Measurements from ENCODE around the gene MED16. TPM values are rescaled to one million over a fixed set of nuclear protein-coding genes. Genes with fewer than 3 reads are reported as not detected.

MED16 gene
- total RNA-seq, 2 experiments from 2014 or later = 19.1 to 54.3 TPM

GRCh38 chr19:868458-869244, 24.3 kb downstream of the MED16 start:
- Histone ChIP-seq H3K4me2 (ENCODE audit: low read length) (no peak overlapping the region), H3K9me2 (ENCODE audit: insufficient read depth, low read length) (no peaks in the 10 kb centered on the region), H3K9me3 (ENCODE audit: low read length) (no peaks in the 10 kb centered on the region), H3K4me1 (ENCODE audit: insufficient read depth, low read length, poor library complexity, severe bottlenecking) (peaks cover 26% of the 10 kb centered on the region), H3K4me3 (ENCODE audit: low read depth, low read length, poor library complexity, severe bottlenecking) (no peak overlapping the region), H4K20me1 (ENCODE audit: insufficient read depth, low read length) (no peaks in the 10 kb centered on the region), H3K27ac (ENCODE audit: low read depth, low read length, poor library complexity, severe bottlenecking) (no peak overlapping the region), H3K79me2 (ENCODE audit: insufficient read depth, low read depth, low read length) (no peaks in the 10 kb centered on the region), H3K36me3 (ENCODE audit: insufficient read depth, low read length) (peaks cover 20% of the 10 kb centered on the region; the same call in 1 of the 2 replicates), H2AFZ (ENCODE audit: low read length) (no peak overlapping the region)
- intact Hi-C loops (cut with micrococcal nuclease; ENCODE audit: unreplicated experiment) = no loop called here
- no TSS peak for BruUV-seq (replicated peaks)
- DNase-seq (ENCODE audit: low spot score) = no peak
- no peak for TF ChIP-seq CTCF (conservative IDR thresholded peaks at IDR 0.05; ENCODE audit: low read length)
- no peak for TF ChIP-seq EZH2phosphoT487 (IDR thresholded peaks at IDR 0.05; ENCODE audit: borderline replicate concordance, low read depth, low read length)
- CTCF ChIA-PET (ENCODE audit: unreplicated experiment) = no interaction called here
- POLR2A ChIA-PET = no interaction called here

GRCh38 chr19:867855-868457, 25.0 kb downstream of the MED16 start:
- no peak overlapping the region for H2AFZ ChIP-seq (ENCODE audit: low read length)
- intact Hi-C loops (cut with micrococcal nuclease; ENCODE audit: unreplicated experiment) = no loop called here
- no TSS peak for BruUV-seq (replicated peaks)

More at GRCh38 chr19:867855-868457, 25.0 kb downstream of the MED16 start:
- TF ChIP-seq EZH2phosphoT487 (IDR thresholded peaks at IDR 0.05; ENCODE audit: borderline replicate concordance, low read depth, low read length) (no peak), CTCF (conservative IDR thresholded peaks at IDR 0.05; ENCODE audit: low read length) (no peak)
- ChIA-PET CTCF (ENCODE audit: unreplicated experiment) (no interaction called here), POLR2A (no interaction called here)
- Histone ChIP-seq H3K4me2 (ENCODE audit: low read length) (no peak overlapping the region), H3K79me2 (ENCODE audit: insufficient read depth, low read depth, low read length) (no peaks in the 10 kb centered on the region), H4K20me1 (ENCODE audit: insufficient read depth, low read length) (no peaks in the 10 kb centered on the region), H3K9me3 (ENCODE audit: low read length) (no peaks in the 10 kb centered on the region), H3K4me1 (ENCODE audit: insufficient read depth, low read length, poor library complexity, severe bottlenecking) (peaks cover 32% of the 10 kb centered on the region), H3K36me3 (ENCODE audit: insufficient read depth, low read length) (peaks cover 20% of the 10 kb centered on the region; the same call in 1 of the 2 replicates), H3K27ac (ENCODE audit: low read depth, low read length, poor library complexity, severe bottlenecking) (no peak overlapping the region), H3K9me2 (ENCODE audit: insufficient read depth, low read length) (no peaks in the 10 kb centered on the region), H3K4me3 (ENCODE audit: low read depth, low read length, poor library complexity, severe bottlenecking) (no peak overlapping the region)
- DNase-seq (ENCODE audit: low spot score) = no peak
